GM13977 (cell line): ENCODE results near the gene EIF4G3.

Experiments used
- DNase-seq: peaks from one replicate; pipeline ENCODE4 v3.0.0; 2012; ENCODE audit warnings: low spot score
- CTCF ChIP-seq: IDR thresholded peaks from 2 replicates; pipeline ENCODE4 v1.5.1; 2012; ENCODE audit warnings: mild to moderate bottlenecking, control low read depth; ENCODE audit not compliant: insufficient read depth; ENCODE audit errors: extremely low read depth, missing control alignments
- in situ Hi-C: fragments of 300-500 bp; cut with MboI; formaldehyde crosslinking; loops from one replicate; pipeline ENCODE4 v1.12.0; 2022; ENCODE audit warnings: low sequenced_read_pairs, low pct_unique_long_range_greater_than_20kb, mixed read lengths, inconsistent platforms; ENCODE audit not compliant: unreplicated experiment

Gene EIF4G3

GRCh38 chr1:20836230-20836629 lies 340.5 kb downstream of the EIF4G3 start:
- no peak for DNase-seq
- no peak for TF ChIP-seq CTCF
- in situ Hi-C loops, result no loop called here

- DNase-seq, result no peak
- no peak for TF ChIP-seq CTCF
- in situ Hi-C loops, result no loop called here
Measured at GRCh38 chr1:20834780-20835179, 341.9 kb downstream of the EIF4G3 start.

- in situ Hi-C loops, result no loop called here
- TF ChIP-seq CTCF, result no peak
- no peak for DNase-seq
Measured at GRCh38 chr1:20834192-20834591, 342.5 kb downstream of the EIF4G3 start.

- DNase-seq, result no peak
- in situ Hi-C loops, result no loop called here
Measured at GRCh38 chr1:20830378-20830777, 346.3 kb downstream of the EIF4G3 start.

GRCh38 chr1:20829946-20830345 lies 346.8 kb downstream of the EIF4G3 start:
- no peak for TF ChIP-seq CTCF
- DNase-seq, result no peak
- in situ Hi-C loops, result no loop called here

More at GRCh38 chr1:20830378-20830777, 346.3 kb downstream of the EIF4G3 start:
- TF ChIP-seq CTCF, result no peak

GRCh38 chr1:20829531-20829930 lies 347.2 kb downstream of the EIF4G3 start:
- no peak for DNase-seq
- in situ Hi-C loops, result no loop called here
- no peak for TF ChIP-seq CTCF

- in situ Hi-C loops, result no loop called here
- no peak for DNase-seq
Measured at GRCh38 chr1:20823845-20824244, 352.9 kb downstream of the EIF4G3 start.

More at GRCh38 chr1:20823845-20824244, 352.9 kb downstream of the EIF4G3 start:
- TF ChIP-seq CTCF, result no peak
